NB4 (cell line): Measurements from ENCODE around the gene TMC6.

Source experiments
- MYC ChIP-seq: IDR thresholded peaks from 2 replicates; pipeline ENCODE4 v1.6.1; 2011; ENCODE audit warnings: low read depth, low read length
- POLR2A ChIP-seq: IDR thresholded peaks from 2 replicates; pipeline ENCODE4 v1.6.1; 2011; ENCODE audit warnings: mild to moderate bottlenecking; ENCODE audit not compliant: insufficient read length; ENCODE audit errors: extremely low read depth
- TF ChIP-seq, protein P1 (sequence below): IDR thresholded peaks from one replicate; pipeline ENCODE4 v1.5.1; 2012; ENCODE audit warnings: low read depth, low read length
- TF ChIP-seq, protein P2 (sequence below): IDR thresholded peaks from 2 replicates; pipeline ENCODE4 v1.6.1; 2011; ENCODE audit warnings: low read depth, low read length

DNA sequence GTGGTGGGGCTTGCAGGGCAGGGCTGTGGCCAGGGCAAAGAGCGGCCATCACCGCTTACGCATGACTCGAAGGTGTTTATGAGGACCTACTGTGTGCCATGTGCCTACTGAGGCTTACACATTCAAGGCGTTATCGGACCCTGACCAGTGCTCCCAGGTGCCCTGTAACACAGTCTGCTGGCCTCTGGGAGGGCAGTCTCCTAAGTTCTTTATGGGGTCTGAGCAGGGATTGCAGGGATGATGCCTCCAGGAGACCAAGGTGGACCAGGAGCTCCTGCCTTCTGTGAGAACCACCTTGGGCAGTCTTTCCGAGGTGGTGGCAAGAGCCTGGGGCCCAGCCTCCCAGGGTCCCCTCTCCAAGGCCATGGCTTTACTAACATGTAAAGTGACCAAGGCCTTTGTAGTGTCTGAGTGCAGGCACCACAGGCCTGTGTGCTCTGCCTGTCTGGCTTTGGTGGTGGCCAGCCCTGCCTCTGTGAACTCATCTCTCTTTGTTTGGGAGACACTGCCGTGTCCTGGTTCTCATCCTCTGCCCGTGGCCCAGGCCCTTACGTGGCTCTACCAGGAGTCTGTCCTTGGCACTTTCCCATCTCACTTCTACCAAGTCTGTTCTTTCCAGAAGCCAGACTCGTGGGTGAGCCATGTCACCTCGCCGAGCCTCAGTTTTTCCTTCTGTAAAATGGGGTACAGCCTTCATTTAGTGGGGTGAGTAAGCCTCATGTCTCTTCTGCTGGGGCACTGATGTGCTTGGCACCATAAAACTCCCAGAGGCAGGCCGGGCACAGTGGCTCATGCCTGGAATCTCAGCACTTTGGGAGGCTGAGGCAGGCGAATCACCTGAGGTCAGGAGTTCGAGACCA lies 36.4 kb upstream of the TMC6 start:
- TF ChIP-seq, protein P1, sequence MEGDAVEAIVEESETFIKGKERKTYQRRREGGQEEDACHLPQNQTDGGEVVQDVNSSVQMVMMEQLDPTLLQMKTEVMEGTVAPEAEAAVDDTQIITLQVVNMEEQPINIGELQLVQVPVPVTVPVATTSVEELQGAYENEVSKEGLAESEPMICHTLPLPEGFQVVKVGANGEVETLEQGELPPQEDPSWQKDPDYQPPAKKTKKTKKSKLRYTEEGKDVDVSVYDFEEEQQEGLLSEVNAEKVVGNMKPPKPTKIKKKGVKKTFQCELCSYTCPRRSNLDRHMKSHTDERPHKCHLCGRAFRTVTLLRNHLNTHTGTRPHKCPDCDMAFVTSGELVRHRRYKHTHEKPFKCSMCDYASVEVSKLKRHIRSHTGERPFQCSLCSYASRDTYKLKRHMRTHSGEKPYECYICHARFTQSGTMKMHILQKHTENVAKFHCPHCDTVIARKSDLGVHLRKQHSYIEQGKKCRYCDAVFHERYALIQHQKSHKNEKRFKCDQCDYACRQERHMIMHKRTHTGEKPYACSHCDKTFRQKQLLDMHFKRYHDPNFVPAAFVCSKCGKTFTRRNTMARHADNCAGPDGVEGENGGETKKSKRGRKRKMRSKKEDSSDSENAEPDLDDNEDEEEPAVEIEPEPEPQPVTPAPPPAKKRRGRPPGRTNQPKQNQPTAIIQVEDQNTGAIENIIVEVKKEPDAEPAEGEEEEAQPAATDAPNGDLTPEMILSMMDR = no peak
- TF ChIP-seq POLR2A (no peak), MYC (no peak)
- TF ChIP-seq, protein P2, sequence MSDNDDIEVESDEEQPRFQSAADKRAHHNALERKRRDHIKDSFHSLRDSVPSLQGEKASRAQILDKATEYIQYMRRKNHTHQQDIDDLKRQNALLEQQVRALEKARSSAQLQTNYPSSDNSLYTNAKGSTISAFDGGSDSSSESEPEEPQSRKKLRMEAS = no peak
